Right lobe of liver (tissue), 6 donors: ENCODE data around the gene RRAS2. TPM values are rescaled to one million over a fixed set of nuclear protein-coding genes. Genes with fewer than 3 reads are reported as not detected.

Source experiments
- ATAC-seq, 4 donors: fragments of 200-7000 bp; cut with Tn5 transposase; one replicate each; pipeline ENCODE4 v1.9.1; 2020; ENCODE audit warnings: mild to moderate bottlenecking in 4 of 4, moderate library complexity in 4 of 4
- DNase-seq, 3 donors: peaks; one replicate each; pipeline ENCODE4 v3.0.0-alpha.2; 2020
- H3K27ac ChIP-seq, 3 donors: fragments of 200-600 bp; one replicate each; pipeline ENCODE4 v1.8.0; 2022
- H3K27me3 ChIP-seq, 2 donors: fragments of 200-600 bp; one replicate each; pipeline ENCODE4 v1.8.0; 2022
- H3K36me3 ChIP-seq, 4 donors: fragments of 200-600 bp; sonication (generic) in 1 of 4; one replicate each; pipeline versions ENCODE4 v1.5.1 to v1.8.0; 2017 to 2022; ENCODE audit warnings: control low read depth in 1 of 4
- H3K4me1 ChIP-seq, 4 donors: fragments of 200-600 bp; sonication (generic) in 1 of 4; one replicate each; pipeline versions ENCODE4 v1.5.1 to v1.8.0; 2017 to 2022; ENCODE audit warnings: control low read depth in 1 of 4
- H3K4me3 ChIP-seq, 3 donors: fragments of 200-600 bp; one replicate each; pipeline ENCODE4 v1.8.0; 2022
- H3K9me3 ChIP-seq, 4 donors: fragments of 200-600 bp; sonication (generic) in 1 of 4; one replicate each; pipeline versions ENCODE4 v1.5.1 to v1.8.0; 2017 to 2022; ENCODE audit warnings: control low read depth in 1 of 4
- CTCF ChIP-seq, 4 donors: fragments of 200-600 bp in 3 of 4; fragments of 450-650 bp in 1 of 4; IDR thresholded peaks; one replicate each; pipeline versions ENCODE4 v1.5.1 to v1.8.0; 2016 to 2022; ENCODE audit warnings: antibody characterized with exemption in 4 of 4, mild to moderate bottlenecking in 2 of 4
- POLR2A ChIP-seq: fragments of 450-650 bp; IDR thresholded peaks from one replicate; pipeline ENCODE4 v1.6.1; 2017; ENCODE audit warnings: antibody characterized with exemption, mild to moderate bottlenecking
- WGBS: methylation state at CpG from one replicate; pipeline ENCODE4 v1.1.6; 2018; ENCODE audit warnings: low coverage, low lambda C conversion rate; ENCODE audit not compliant: insufficient coverage; ENCODE audit errors: missing lambda C conversion rate; 5-methylcytosine and 5-hydroxymethylcytosine counted together
- intact Hi-C, 2 donors: fragments of 100-400 bp; cut with DNase I; formaldehyde crosslinking; loops; one replicate each; pipeline versions ENCODE4 v1.11.2 to v1.14.1; 2022
- total RNA-seq, 6 experiments: library from RNA; depleted of rRNA in 2 of 6; stranded (reverse); fragments of >200 nt in 2 of 6; fragmentation: NEBNext Ultra II Directional in 3 of 6; extraction: Animal tissue kit (Norgen Biotek cat#: 25700) in 3 of 6; gene quantifications; one replicate each; pipeline versions ENCODE4 v1.1.0 to v1.2.4, GENCODE V29; 2016 to 2023
- donor health status: DM: no; HTN: yes; CAD: no.
- donor health status: DM: no; HTN: no; CAD: no.
- donor health status: DM: no; HTN: no; CAD: no.
- donor health status: DM: no; HTN: yes; CAD: no.
- donor health status: DM: no; HTN: yes; CAD: no.

The RRAS2 gene
- total RNA-seq, 6 experiments from 2014 or later: 21.0 to 44.8 (median 31.1) TPM

GRCh38 chr11:14229472-14229871 is 129.5 kb downstream of the RRAS2 start:
- no peaks in the 10 kb centered on the region for H3K27me3 ChIP-seq
- ATAC-seq (no peak), DNase-seq (no peak)
- no peak overlapping the region for H3K4me3 ChIP-seq
- no peaks in the 10 kb centered on the region for H3K9me3 ChIP-seq
- 60% methylated on average over 9 of the region's 11 CpGs for WGBS
- no peak for TF ChIP-seq CTCF (IDR thresholded peaks at IDR 0.05)
- no peak for TF ChIP-seq POLR2A
- H3K4me1 ChIP-seq: no peaks in the 10 kb centered on the region
- H3K36me3 ChIP-seq: no peaks in the 10 kb centered on the region
- intact Hi-C loops: no loop called here
- no peak overlapping the region for H3K27ac ChIP-seq

GRCh38 chr11:14228356-14228755 is 130.6 kb downstream of the RRAS2 start:
- H3K4me1 ChIP-seq: no peaks in the 10 kb centered on the region
- ATAC-seq (no peak), DNase-seq (no peak)
- 75% methylated on average over 2 of the region's 2 CpGs for WGBS
- no peak overlapping the region for H3K27ac ChIP-seq
- no peaks in the 10 kb centered on the region for H3K36me3 ChIP-seq
- TF ChIP-seq CTCF (IDR thresholded peaks at IDR 0.05): no peak
- TF ChIP-seq POLR2A: no peak
- no peak overlapping the region for H3K4me3 ChIP-seq
- no peaks in the 10 kb centered on the region for H3K9me3 ChIP-seq
- intact Hi-C loops: no loop called here
- no peaks in the 10 kb centered on the region for H3K27me3 ChIP-seq

Other genes with a start within 250 kb of the RRAS2 start
- gene COPB1, start 140.6 kb upstream of the RRAS2 start, total RNA-seq: 10 to 100 TPM; 39.1 to 77.8 (median 56.6) TPM
- gene PSMA1, start 161.2 kb upstream of the RRAS2 start, total RNA-seq: 10 to 100 TPM; 69.4 to 95.1 (median 90.7) TPM